Mesendoderm (in vitro differentiated cells): ENCODE data around the gene CFAP45.

Experiments
- DNase-seq: peaks from one replicate; pipeline ENCODE4 v3.0.0; 2013
- H2AK5ac ChIP-seq: 2 replicates; pipeline ENCODE4 v1.6.1; 2013; ENCODE audit warnings: low read length, inconsistent platforms
- H2BK120ac ChIP-seq: 2 replicates; pipeline ENCODE4 v1.6.1; 2013; ENCODE audit warnings: low read depth, mild to moderate bottlenecking, low read length, moderate library complexity, mixed read lengths
- H2BK15ac ChIP-seq: replicated peaks from 2 replicates; pipeline ENCODE4 v1.6.1; 2013; ENCODE audit warnings: low read depth, mild to moderate bottlenecking, moderate library complexity
- H2BK5ac ChIP-seq: 2 replicates; pipeline ENCODE4 v1.6.1; 2013; ENCODE audit warnings: low read length, inconsistent platforms
- H3K18ac ChIP-seq: 2 replicates; pipeline ENCODE4 v1.6.1; 2013; ENCODE audit warnings: mild to moderate bottlenecking, low read length, mixed read lengths
- H3K23ac ChIP-seq: one replicate; pipeline ENCODE4 v1.6.1; 2013; ENCODE audit warnings: low read length
- H3K27ac ChIP-seq: 2 replicates; pipeline ENCODE4 v1.5.1; 2013; ENCODE audit warnings: low read depth, mild to moderate bottlenecking, inconsistent platforms, low read length, moderate library complexity
- H3K27me3 ChIP-seq: 2 replicates; pipeline ENCODE4 v1.6.1; 2013; ENCODE audit warnings: low read length, control low read depth, mild to moderate bottlenecking, inconsistent platforms; ENCODE audit not compliant: insufficient read depth, poor library complexity
- H3K36me3 ChIP-seq: 2 replicates; pipeline ENCODE4 v1.6.1; 2013; ENCODE audit warnings: low read length, inconsistent platforms; ENCODE audit not compliant: control insufficient read depth, insufficient read depth
- H3K4ac ChIP-seq: one replicate; pipeline ENCODE4 v1.6.1; 2013; ENCODE audit warnings: low read depth, mild to moderate bottlenecking, low read length, moderate library complexity
- H3K4me1 ChIP-seq: 2 replicates; pipeline ENCODE4 v1.6.1; 2013; ENCODE audit warnings: low read depth, low read length, inconsistent platforms; ENCODE audit not compliant: control insufficient read depth
- H3K4me2 ChIP-seq: 2 replicates; pipeline ENCODE4 v1.6.1; 2013; ENCODE audit warnings: low read length
- H3K4me3 ChIP-seq: 2 replicates; pipeline ENCODE4 v1.5.1; 2013; ENCODE audit warnings: mild to moderate bottlenecking, low read length
- H3K56ac ChIP-seq: one replicate; pipeline ENCODE4 v1.6.1; 2013; ENCODE audit warnings: low read length
- H3K79me1 ChIP-seq: 2 replicates; pipeline ENCODE4 v1.6.1; 2013; ENCODE audit warnings: low read length, inconsistent platforms
- H3K79me2 ChIP-seq: 2 replicates; pipeline ENCODE4 v1.6.1; 2013; ENCODE audit warnings: mild to moderate bottlenecking, low read length; ENCODE audit not compliant: control insufficient read depth, insufficient read depth
- H3K9ac ChIP-seq: 2 replicates; pipeline ENCODE4 v1.6.1; 2013; ENCODE audit warnings: low read length, inconsistent platforms
- H4K5ac ChIP-seq: one replicate; pipeline ENCODE4 v1.6.1; 2013; ENCODE audit warnings: low read length
- H4K8ac ChIP-seq: one replicate; pipeline ENCODE4 v1.6.1; 2013; ENCODE audit warnings: low read depth, mild to moderate bottlenecking, control low read depth, low read length, moderate library complexity
- WGBS: extraction: QIAGEN DNeasy Blood & Tissue Kit; methylation state at CpG from one replicate; pipeline ENCODE4 v1.1.7; 2013; ENCODE audit warnings: low lambda C conversion rate, missing lambda C conversion rate; ENCODE audit not compliant: insufficient coverage; ENCODE audit errors: extremely low coverage; 5-methylcytosine and 5-hydroxymethylcytosine counted together

CFAP45 gene

DNA sequence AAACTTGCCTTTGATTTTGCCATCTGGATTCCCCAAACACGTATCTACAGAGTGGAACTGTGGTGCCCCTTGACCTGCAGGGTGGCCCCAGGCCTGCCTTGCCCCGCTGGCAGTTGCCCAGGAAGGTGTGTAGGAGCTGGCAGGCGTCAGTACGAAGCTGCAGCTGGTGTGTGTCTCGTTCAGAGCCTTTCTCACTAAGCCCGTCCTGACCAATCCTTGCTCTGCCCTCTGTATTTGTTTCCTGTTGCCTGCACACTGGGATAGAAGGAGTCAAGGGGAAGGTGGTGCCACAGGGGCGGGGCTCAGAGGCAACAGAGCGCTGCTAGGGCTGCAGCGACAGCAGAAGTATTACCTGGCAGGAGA, 32.3 kb downstream of the CFAP45 start:
- Histone ChIP-seq H3K27ac (no peak overlapping the region), H2BK15ac (no peak overlapping the region), H3K9ac (no peak overlapping the region), H3K4me2 (no peak overlapping the region), H3K23ac (no peak overlapping the region), H3K36me3 (no peaks in the 10 kb centered on the region), H4K8ac (no peak overlapping the region), H3K79me2 (no peaks in the 10 kb centered on the region), H3K79me1 (no peaks in the 10 kb centered on the region), H3K18ac (no peak overlapping the region), H2BK5ac (no peak overlapping the region), H2BK120ac (no peak overlapping the region), H2AK5ac (no peak overlapping the region), H3K27me3 (no peaks in the 10 kb centered on the region), H3K56ac (peak overlapping the region; percentile 2), H3K4ac (no peak overlapping the region), H4K5ac (no peak overlapping the region), H3K4me1 (peaks cover 2% of the 10 kb centered on the region), H3K4me3 (no peak overlapping the region)
- WGBS, result no CpG with 5 or more reads among the region's 9 CpGs
- DNase-seq, result peak; percentile 59

DNA sequence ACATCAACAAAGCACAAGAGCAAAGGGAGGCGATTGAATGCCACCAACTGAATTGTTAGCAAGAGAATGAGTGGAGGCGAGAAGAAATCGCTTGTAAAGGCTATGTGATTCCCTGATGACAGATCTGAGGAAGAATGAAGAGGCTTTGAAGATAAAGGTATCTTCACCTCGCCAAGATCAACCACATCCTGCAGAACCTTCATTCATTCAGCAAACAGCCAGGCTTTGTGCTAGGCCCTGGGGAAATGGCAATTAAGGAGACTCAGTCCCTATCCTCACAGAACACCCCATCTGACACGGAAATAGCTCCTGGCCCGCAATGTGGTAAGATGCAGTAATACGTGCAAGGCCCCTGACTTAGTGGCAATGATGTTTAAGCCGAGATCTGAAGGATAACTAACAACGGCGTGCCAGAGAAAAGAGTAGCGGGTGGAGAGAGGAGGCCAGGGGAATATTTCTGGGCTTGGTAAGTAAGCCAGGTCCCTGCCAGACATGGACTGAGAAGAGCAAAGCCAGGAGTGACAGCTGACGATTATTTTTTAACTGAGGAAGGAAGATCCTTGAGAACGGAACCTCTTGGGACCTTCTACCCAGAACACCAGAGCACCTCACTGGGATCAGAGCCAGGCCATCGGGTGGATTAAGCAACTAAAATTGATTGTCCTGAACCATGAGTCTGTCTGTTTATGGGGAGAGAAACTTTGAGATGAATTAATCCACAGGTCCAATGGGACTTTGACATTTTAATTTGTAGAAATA, 32.9 kb downstream of the CFAP45 start:
- DNase-seq, result no peak
- WGBS, result no CpG with 5 or more reads among the region's 14 CpGs
- Histone ChIP-seq H3K79me2 (no peaks in the 10 kb centered on the region), H3K4me2 (no peak overlapping the region), H4K8ac (no peak overlapping the region), H3K4me3 (no peak overlapping the region), H3K27me3 (no peaks in the 10 kb centered on the region), H4K5ac (no peak overlapping the region), H3K18ac (no peak overlapping the region), H3K23ac (no peak overlapping the region), H3K9ac (no peak overlapping the region), H2AK5ac (no peak overlapping the region), H3K4me1 (peaks cover 2% of the 10 kb centered on the region), H3K56ac (no peak overlapping the region), H2BK5ac (no peak overlapping the region), H3K4ac (no peak overlapping the region), H3K27ac (no peak overlapping the region), H2BK120ac (no peak overlapping the region), H3K36me3 (no peaks in the 10 kb centered on the region), H2BK15ac (no peak overlapping the region), H3K79me1 (no peaks in the 10 kb centered on the region)

DNA sequence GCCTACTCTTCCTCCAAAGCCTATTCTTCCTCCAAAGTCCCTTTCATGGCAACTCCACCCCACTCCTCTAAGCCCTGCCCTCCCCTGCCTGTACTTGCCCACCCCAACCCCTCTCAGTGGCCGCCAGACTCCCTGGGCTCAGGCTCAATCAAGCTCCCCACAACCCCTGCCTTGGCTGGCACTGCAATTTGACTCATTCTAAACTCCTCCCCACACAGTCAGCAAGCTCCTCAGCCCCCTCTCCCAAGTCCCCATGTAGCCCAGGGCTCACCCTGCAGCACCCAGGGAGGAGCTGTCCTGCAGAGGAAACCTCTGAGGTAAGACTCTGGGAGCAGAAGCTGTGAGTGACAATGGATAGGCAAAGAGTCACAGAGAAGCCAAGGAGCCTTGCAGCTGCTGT, 33.9 kb downstream of the CFAP45 start:
- H3K18ac ChIP-seq, result no peak overlapping the region
- no peak overlapping the region for H3K27ac ChIP-seq
- H2AK5ac ChIP-seq, result no peak overlapping the region
- no peaks in the 10 kb centered on the region for H3K36me3 ChIP-seq
- no peaks in the 10 kb centered on the region for H3K27me3 ChIP-seq
- no peak overlapping the region for H3K4me2 ChIP-seq
- H2BK15ac ChIP-seq, result no peak overlapping the region
- H3K56ac ChIP-seq, result no peak overlapping the region
- peaks cover 2% of the 10 kb centered on the region for H3K4me1 ChIP-seq
- H4K5ac ChIP-seq, result no peak overlapping the region
- no peak overlapping the region for H2BK120ac ChIP-seq
- no peak overlapping the region for H3K23ac ChIP-seq
- H3K79me2 ChIP-seq, result no peaks in the 10 kb centered on the region
- no peak for DNase-seq
- WGBS, result no CpG with 5 or more reads among the region's 1 CpG
- no peak overlapping the region for H3K4ac ChIP-seq
- H3K79me1 ChIP-seq, result no peaks in the 10 kb centered on the region
- no peak overlapping the region for H3K9ac ChIP-seq
- H2BK5ac ChIP-seq, result no peak overlapping the region
- no peak overlapping the region for H3K4me3 ChIP-seq
- no peak overlapping the region for H4K8ac ChIP-seq

DNA sequence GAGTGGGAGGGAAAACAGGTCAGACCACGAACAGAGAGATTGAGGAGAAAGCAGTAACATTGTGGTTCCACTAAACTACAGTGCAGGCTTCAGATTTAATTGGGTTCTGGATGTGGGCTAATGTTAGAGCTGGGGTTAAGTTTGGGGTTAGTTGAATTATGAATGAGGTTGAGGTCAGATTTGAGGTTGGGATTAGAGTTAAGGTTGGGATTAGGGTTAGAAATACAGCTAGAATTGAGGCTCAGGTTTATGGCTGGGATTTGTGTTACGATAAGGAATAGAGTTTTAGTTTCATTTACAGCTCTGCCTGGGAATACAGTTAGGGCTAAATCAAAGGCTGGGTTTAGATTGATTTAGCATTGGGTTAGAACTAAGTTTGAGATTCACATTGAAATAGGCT, 35.7 kb downstream of the CFAP45 start:
- Histone ChIP-seq H3K56ac (no peak overlapping the region), H3K27me3 (no peaks in the 10 kb centered on the region), H2AK5ac (no peak overlapping the region), H3K18ac (no peak overlapping the region), H4K8ac (no peak overlapping the region), H4K5ac (no peak overlapping the region), H2BK120ac (no peak overlapping the region), H2BK5ac (no peak overlapping the region), H3K79me1 (no peaks in the 10 kb centered on the region), H3K4me1 (no peaks in the 10 kb centered on the region), H3K79me2 (no peaks in the 10 kb centered on the region), H3K9ac (no peak overlapping the region), H3K4me3 (no peak overlapping the region), H3K4ac (no peak overlapping the region), H3K23ac (no peak overlapping the region), H3K36me3 (no peaks in the 10 kb centered on the region), H2BK15ac (no peak overlapping the region), H3K27ac (no peak overlapping the region), H3K4me2 (no peak overlapping the region)
- DNase-seq, result no peak
- WGBS, result no CpG with 5 or more reads among the region's 2 CpGs

DNA sequence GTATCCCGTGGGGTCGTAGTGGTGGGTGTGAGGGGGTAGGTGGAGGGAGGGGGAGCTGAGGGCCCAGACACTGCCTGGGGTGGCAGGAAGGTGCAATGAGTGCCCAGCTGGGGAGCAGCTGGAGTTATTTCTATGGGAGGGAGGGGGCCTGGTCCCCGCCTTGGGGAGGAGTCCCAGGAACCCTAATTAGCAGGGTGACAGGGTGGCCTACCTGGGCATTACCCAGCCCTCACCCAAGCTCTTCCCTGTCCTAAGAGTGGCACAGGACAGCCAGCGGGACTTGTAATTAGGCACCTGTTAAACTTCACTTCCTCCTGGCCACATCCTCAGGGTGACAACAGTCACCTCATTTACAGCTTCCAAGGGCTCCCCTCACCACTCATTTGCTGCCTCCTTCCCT, 37.4 kb downstream of the CFAP45 start, which contains the start of gene VSIG8:
Gene VSIG8 (minus strand): TSS at position 101 of the 400 bp plus-strand sequence. CDS start 136 bp downstream, outside the sequence.
- no CpG with 5 or more reads among the region's 4 CpGs for WGBS
- Histone ChIP-seq H3K27ac (no peak within 1 kb of the TSS), H3K18ac (no peak within 1 kb of the TSS), H3K4me2 (no peak within 1 kb of the TSS), H3K4ac (no peak within 1 kb of the TSS), H4K5ac (no peak within 1 kb of the TSS), H3K9ac (no peak within 1 kb of the TSS), H3K23ac (no peak within 1 kb of the TSS), H3K79me1 (no peaks in the 10 kb centered on the region), H3K56ac (no peak within 1 kb of the TSS), H3K4me1 (no peaks in the 10 kb centered on the region), H3K27me3 (no peaks in the 10 kb centered on the region), H2AK5ac (no peak within 1 kb of the TSS), H2BK120ac (no peak within 1 kb of the TSS), H3K36me3 (no peaks in the 10 kb centered on the region), H3K79me2 (no peaks in the 10 kb centered on the region), H2BK15ac (no peak within 1 kb of the TSS), H4K8ac (no peak within 1 kb of the TSS), H3K4me3 (no peak within 1 kb of the TSS), H2BK5ac (no peak within 1 kb of the TSS)
- DNase-seq, result no peak

DNA sequence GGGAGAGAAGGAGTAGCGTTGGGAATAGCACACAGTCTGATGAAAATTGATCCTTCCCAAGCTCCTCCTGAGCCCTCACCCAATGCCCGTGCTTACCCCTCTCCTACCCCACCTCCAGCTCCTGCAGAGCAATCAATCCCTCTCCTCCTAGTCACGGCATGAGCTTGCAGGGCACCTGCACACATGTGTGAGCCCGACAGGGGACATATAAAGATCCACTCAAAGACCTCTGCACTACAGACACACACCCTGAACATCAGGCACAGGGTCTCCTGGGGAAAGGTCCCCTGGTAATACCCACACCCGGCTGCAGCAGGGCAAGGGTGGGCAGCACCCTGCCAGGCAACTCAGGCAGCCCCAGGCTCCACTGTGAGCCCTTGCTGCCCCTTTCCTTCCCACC, 37.9 kb downstream of the CFAP45 start:
- Histone ChIP-seq H2BK120ac (no peak overlapping the region), H3K9ac (no peak overlapping the region), H3K18ac (no peak overlapping the region), H3K4me1 (no peaks in the 10 kb centered on the region), H3K56ac (no peak overlapping the region), H2AK5ac (no peak overlapping the region), H4K5ac (no peak overlapping the region), H3K4ac (no peak overlapping the region), H3K79me2 (no peaks in the 10 kb centered on the region), H3K27ac (no peak overlapping the region), H2BK5ac (no peak overlapping the region), H2BK15ac (no peak overlapping the region), H3K79me1 (no peaks in the 10 kb centered on the region), H4K8ac (no peak overlapping the region), H3K4me2 (no peak overlapping the region), H3K36me3 (no peaks in the 10 kb centered on the region), H3K4me3 (no peak overlapping the region), H3K27me3 (no peaks in the 10 kb centered on the region), H3K23ac (no peak overlapping the region)
- WGBS, result no CpG with 5 or more reads among the region's 5 CpGs
- no peak for DNase-seq
